ENCODE data around the gene RXFP4.

DNA sequence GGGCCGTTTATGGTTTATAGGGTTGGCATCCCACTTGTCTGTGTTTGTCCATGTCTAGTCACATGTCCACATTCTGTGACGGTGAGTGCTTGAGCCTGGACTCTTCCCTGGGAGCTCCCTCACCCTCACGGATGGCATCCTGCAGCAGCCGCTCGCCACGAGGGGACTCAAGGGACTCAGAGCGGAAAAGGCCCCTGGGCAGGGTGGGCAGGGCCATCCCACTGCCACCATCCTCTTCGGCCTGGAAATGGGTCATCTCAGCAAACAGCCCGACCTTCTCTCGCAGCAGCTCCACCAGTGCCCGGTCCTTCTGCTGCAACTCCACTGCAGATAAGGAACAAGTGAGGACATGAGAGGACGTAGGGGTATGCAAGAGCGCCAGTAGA lies 11.1 kb downstream of the RXFP4 start:
- TF ChIP-seq ZNF274 (IDR thresholded peaks at IDR 0.05; ENCODE audit: low read depth, low read length) = no peak
- no peak for TF ChIP-seq YY1 (IDR thresholded peaks at IDR 0.05; ENCODE audit: insufficient read depth, insufficient read length)
- TF ChIP-seq SUZ12 (IDR thresholded peaks at IDR 0.05; ENCODE audit: extremely low read depth, insufficient read depth, insufficient read length) = no peak

Measured in NT2/D1 (cell line).